Body of pancreas (tissue), 4 donors: ENCODE results near the gene NELFB. TPM values are rescaled to one million over a fixed set of nuclear protein-coding genes. Genes with fewer than 3 reads are reported as not detected.

Source experiments
- ATAC-seq: fragments of 150-250 bp; one replicate; pipeline ENCODE4 v1.9.1; 2016
- DNase-seq, 4 donors: peaks; one replicate each; pipeline ENCODE4 v3.0.0-alpha.2; 2019
- H3K27ac ChIP-seq, 4 donors: fragments of 200-600 bp; sonication (generic); 1 replicate in 3 of 4; 2 replicates in 1 of 4; pipeline versions ENCODE4 v1.5.1 to v1.6.1; 2016 to 2019; ENCODE audit warnings: mild to moderate bottlenecking in 1 of 4, mixed read lengths in 1 of 4, moderate library complexity in 1 of 4
- H3K27me3 ChIP-seq, 2 donors: fragments of 200-600 bp; sonication (generic); one replicate each; pipeline ENCODE4 v1.6.0; 2016; ENCODE audit warnings: mild to moderate bottlenecking in 1 of 2
- H3K36me3 ChIP-seq, 2 donors: fragments of 200-600 bp; sonication (generic); replicated peaks in 1 of 2; 2 replicates each; pipeline ENCODE4 v1.5.1; 2016; ENCODE audit warnings: low read depth in 2 of 2; ENCODE audit not compliant: insufficient read depth in 1 of 2
- H3K4me1 ChIP-seq: fragments of 200-600 bp; sonication (generic); one replicate; pipeline ENCODE4 v1.6.0; 2016
- H3K4me3 ChIP-seq, 2 donors: fragments of 200-600 bp; sonication (generic); 1 replicate in 1 of 2; 2 replicates in 1 of 2; pipeline ENCODE4 v1.5.1; 2016 to 2019
- H3K9me3 ChIP-seq, 3 donors: fragments of 200-600 bp; sonication (generic); 1 replicate in 2 of 3; 2 replicates in 1 of 3; pipeline ENCODE4 v1.5.1; 2016
- CTCF ChIP-seq, 7 experiments: fragments of 450-650 bp in 4 of 7; fragments of 200-600 bp in 3 of 7; sonication (generic) in 3 of 7; IDR thresholded peaks; one replicate each; pipeline ENCODE4 v1.5.1; 2016 to 2019; ENCODE audit warnings: antibody characterized with exemption in 7 of 7
- POLR2A ChIP-seq, 3 donors: fragments of 450-650 bp; IDR thresholded peaks; one replicate each; pipeline ENCODE4 v1.6.1; 2016; ENCODE audit warnings: antibody characterized with exemption in 3 of 3, mild to moderate bottlenecking in 2 of 3
- WGBS, 2 donors: methylation state at CpG; one replicate each; pipeline ENCODE4 v1.1.5; 2017; 5-methylcytosine and 5-hydroxymethylcytosine counted together
- intact Hi-C: fragments of 100-400 bp; cut with DNase I; formaldehyde crosslinking; loops from one replicate; pipeline ENCODE4 v1.15.1; 2023
- total RNA-seq, 2 donors: library from RNA; depleted of rRNA; stranded (reverse); fragments of >200 nt; gene quantifications; one replicate each; pipeline ENCODE4 v1.1.0, GENCODE V29; 2016

The NELFB gene
- total RNA-seq, 2 donors from 2014 or later = 31.3 to 34.2 TPM

- WGBS, 2 donors = 1 to 2% methylated on average over 19 to 25 of the region's 25 CpGs
- peak overlapping the region; percentile 84 to 95 (median 90) for H3K27ac ChIP-seq
- ATAC-seq = no peak
- H3K4me3 ChIP-seq = peak overlapping the region; percentile 32 to 43
- H3K9me3 ChIP-seq = no peaks in the 10 kb centered on the region
- no peaks in the 10 kb centered on the region for H3K27me3 ChIP-seq
- no peaks in the 10 kb centered on the region for H3K36me3 ChIP-seq
- peak; percentile 36 to 53 (median 48) for DNase-seq
- intact Hi-C loops = no loop called here
- peaks cover 83% of the 10 kb centered on the region for H3K4me1 ChIP-seq
- no peak for TF ChIP-seq POLR2A (IDR thresholded peaks at IDR 0.05)
- no peak for TF ChIP-seq CTCF (IDR thresholded peaks at IDR 0.05)
Observed at GRCh38 chr9:137300567-137301080, 45.5 kb downstream of the NELFB start.

GRCh38 chr9:137301081-137301947, 46.2 kb downstream of the NELFB start:
- Histone ChIP-seq H3K36me3 (no peaks in the 10 kb centered on the region), H3K27ac (peak overlapping the region; percentile 84 to 95 (median 90)), H3K9me3 (no peaks in the 10 kb centered on the region), H3K4me1 (peaks cover 85% of the 10 kb centered on the region), H3K4me3 (peak overlapping the region; percentile 43 to 54), H3K27me3 (no peaks in the 10 kb centered on the region)
- peak; percentile 38 for ATAC-seq
- TF ChIP-seq POLR2A (IDR thresholded peaks at IDR 0.05) = peak; percentile 18 to 34 (median 31)
- TF ChIP-seq CTCF (IDR thresholded peaks at IDR 0.05) = peak in 5 of 7 experiments; percentile 19 to 58 (median 35)
- intact Hi-C loops = no loop called here
- peak; percentile 65 to 71 (median 68) for DNase-seq
- WGBS, 2 donors = 0% methylated on average over 111 of the region's 115 CpGs; no CpG with 5 or more reads in 1 of the 2 donors

GRCh38 chr9:137302118-137302448, 47.0 kb downstream of the NELFB start, which contains the start of gene NRARP:
Gene NRARP (minus strand): TSS chr9:137302271. CDS start chr9:137301928, 343 bp downstream.
- no peaks in the 10 kb centered on the region for H3K27me3 ChIP-seq

GRCh38 chr9:137302449-137303150, 47.5 kb downstream of the NELFB start:
- Histone ChIP-seq H3K27me3 (no peaks in the 10 kb centered on the region), H3K36me3 (no peaks in the 10 kb centered on the region), H3K4me3 (no peak overlapping the region), H3K9me3 (no peaks in the 10 kb centered on the region), H3K27ac (peak overlapping the region; percentile 88 to 99 (median 95)), H3K4me1 (peaks cover 85% of the 10 kb centered on the region)
- ATAC-seq = peak; percentile 53
- peak in 2 of 4 donors; percentile 78 to 80 for DNase-seq
- intact Hi-C loops = no loop called here
- WGBS, 2 donors = 7% methylated on average over 72 of the region's 78 CpGs; no CpG with 5 or more reads in 1 of the 2 donors
- TF ChIP-seq CTCF (IDR thresholded peaks at IDR 0.05) (peak; percentile 43 to 69 (median 66)), POLR2A (IDR thresholded peaks at IDR 0.05) (peak in 2 of 3 donors; percentile 33 to 36)

More at GRCh38 chr9:137302118-137302448, 47.0 kb downstream of the NELFB start, which contains the start of gene NRARP:
- peak within 1 kb of the TSS; percentile 43 to 54 for H3K4me3 ChIP-seq
- H3K36me3 ChIP-seq = no peaks in the 10 kb centered on the region
- TF ChIP-seq POLR2A (IDR thresholded peaks at IDR 0.05) (peak; percentile 55 to 81 (median 67)), CTCF (IDR thresholded peaks at IDR 0.05) (no peak)
- ATAC-seq (peak; percentile 70), DNase-seq (peak; percentile 92 to 95 (median 92))
- peak within 1 kb of the TSS; percentile 88 to 99 (median 95) for H3K27ac ChIP-seq
- no peaks in the 10 kb centered on the region for H3K9me3 ChIP-seq
- H3K4me1 ChIP-seq = peaks cover 85% of the 10 kb centered on the region
- 1% methylated on average over 57 of the region's 60 CpGs; no CpG with 5 or more reads in 1 of the 2 donors for WGBS, 2 donors
- intact Hi-C loops = no loop called here
